ENCODE data around the gene SRCIN1. TPM values are rescaled to one million over a fixed set of nuclear protein-coding genes. Genes with fewer than 3 reads are reported as not detected.

Gene SRCIN1
- total RNA-seq, 4 donors from 2014 or later = 1.8 to 8.8 (median 5.2) TPM

- no peaks in the 10 kb centered on the region for H3K9me3 ChIP-seq
- WGBS, 2 donors (ENCODE audit: low coverage in 1 of 2) = 44 to 66% methylated on average over 1 to 5 of the region's 5 CpGs
- no peak overlapping the region for H3K27ac ChIP-seq
- intact Hi-C loops (cut with DNase I; ENCODE audit: low total_unique reads) (no loop called here), in situ Hi-C loops (cut with MboI; ENCODE audit: low pct_ligation_motif_present in 1 of 4, low pct_unique_long_range_greater_than_20kb in 1 of 4, low sequenced_read_pairs in 3 of 4) (no loop called here)
- no peak overlapping the region for H3K4me3 ChIP-seq
- TF ChIP-seq EP300 (IDR thresholded peaks at IDR 0.05; ENCODE audit: low read depth) (no peak), POLR2A (IDR thresholded peaks at IDR 0.05) (no peak), CTCF (IDR thresholded peaks at IDR 0.05) (no peak), POLR2AphosphoS5 (IDR thresholded peaks at IDR 0.05) (no peak)
- no peak for DNase-seq
- H3K36me3 ChIP-seq = no peaks in the 10 kb centered on the region
- peaks cover 5 to 18% (median 12%) of the 10 kb centered on the region in 4 donors for H3K4me1 ChIP-seq
- peaks cover 100% of the 10 kb centered on the region for H3K27me3 ChIP-seq
These were observed 30.0 kb downstream of the SRCIN1 start for GRCh38 chr17:38575781-38576180.

GRCh38 chr17:38574712-38575111, 31.0 kb downstream of the SRCIN1 start:
- no peak for DNase-seq
- peaks cover 5 to 18% (median 12%) of the 10 kb centered on the region in 4 donors for H3K4me1 ChIP-seq
- no peaks in the 10 kb centered on the region for H3K36me3 ChIP-seq
- H3K27me3 ChIP-seq = peaks cover 99% of the 10 kb centered on the region
- H3K27ac ChIP-seq = no peak overlapping the region
- in situ Hi-C loops (cut with MboI; ENCODE audit: low pct_ligation_motif_present in 1 of 4, low pct_unique_long_range_greater_than_20kb in 1 of 4, low sequenced_read_pairs in 3 of 4) = loop anchor here in 1 of 4 donors (25.0 kb wide), 1 partner anchor 88 kb away; the partner anchor contains the start of gene EPOP
- intact Hi-C loops (cut with DNase I; ENCODE audit: low total_unique reads) = no loop called here
- no peaks in the 10 kb centered on the region for H3K9me3 ChIP-seq
- 70 to 78% methylated on average over 9 to 13 of the region's 13 CpGs for WGBS, 2 donors (ENCODE audit: low coverage in 1 of 2)
- H3K4me3 ChIP-seq = no peak overlapping the region
- no peak for TF ChIP-seq POLR2AphosphoS5 (IDR thresholded peaks at IDR 0.05)
- TF ChIP-seq EP300 (IDR thresholded peaks at IDR 0.05; ENCODE audit: low read depth) = no peak
- TF ChIP-seq CTCF (IDR thresholded peaks at IDR 0.05) = no peak
- TF ChIP-seq POLR2A (IDR thresholded peaks at IDR 0.05) = no peak

DNA sequence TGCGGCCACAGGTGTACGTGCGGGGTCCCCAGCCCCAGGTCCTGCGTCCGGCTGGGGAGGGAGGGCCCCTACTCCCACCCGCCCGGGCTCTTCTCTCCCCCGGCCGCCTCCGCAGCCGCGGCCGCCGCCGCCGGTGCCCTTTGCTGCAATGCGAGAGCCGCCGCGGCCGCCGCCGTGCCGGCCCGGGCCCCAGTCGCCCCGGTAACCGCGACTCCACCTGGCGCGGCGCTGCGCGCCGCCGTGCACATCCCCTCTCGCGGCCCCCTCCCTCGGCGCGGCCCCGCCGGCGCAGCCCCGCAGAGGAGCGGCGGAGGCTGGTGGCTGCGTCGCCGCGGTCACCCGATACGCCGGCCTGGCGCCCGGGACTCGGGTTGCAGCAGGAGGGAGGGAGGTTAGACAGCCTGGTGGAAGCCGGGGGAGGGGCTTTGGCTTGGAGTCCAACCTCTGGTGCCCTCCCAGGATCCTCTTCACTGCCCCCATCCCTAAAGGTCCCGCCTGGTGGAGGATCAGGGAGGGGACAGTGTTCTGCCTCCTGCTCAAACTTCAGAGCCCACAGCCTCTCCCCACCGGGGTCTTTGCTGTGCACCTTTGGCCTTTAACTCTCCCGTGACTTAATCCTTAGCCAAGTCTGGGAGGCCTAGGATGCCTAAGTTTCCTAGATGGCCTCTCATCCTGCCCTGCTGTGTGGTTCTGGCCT, 32.9 kb downstream of the SRCIN1 start:
- no peak for DNase-seq
- TF ChIP-seq POLR2AphosphoS5 (IDR thresholded peaks at IDR 0.05) = no peak
- no peak for TF ChIP-seq CTCF (IDR thresholded peaks at IDR 0.05)
- no peak for TF ChIP-seq EP300 (IDR thresholded peaks at IDR 0.05; ENCODE audit: low read depth)
- no peak for TF ChIP-seq POLR2A (IDR thresholded peaks at IDR 0.05)
- intact Hi-C loops (cut with DNase I; ENCODE audit: low total_unique reads) (no loop called here), in situ Hi-C loops (cut with MboI; ENCODE audit: low pct_ligation_motif_present in 1 of 4, low pct_unique_long_range_greater_than_20kb in 1 of 4, low sequenced_read_pairs in 3 of 4) (loop anchor here in 1 of 4 donors (25.0 kb wide), 1 partner anchor 89 kb away; the partner anchor contains the start of gene EPOP)
- peaks cover 89% of the 10 kb centered on the region for H3K27me3 ChIP-seq
- H3K4me3 ChIP-seq = peak overlapping the region in 2 of 4 donors; percentile 12 to 39
- H3K9me3 ChIP-seq = no peaks in the 10 kb centered on the region
- peaks cover 5 to 12% (median 8%) of the 10 kb centered on the region in 4 donors for H3K4me1 ChIP-seq
- 7% methylated on average over 17 of the region's 61 CpGs; no CpG with 5 or more reads in 1 of the 2 donors for WGBS, 2 donors (ENCODE audit: low coverage in 1 of 2)
- H3K27ac ChIP-seq = no peak overlapping the region
- H3K36me3 ChIP-seq = no peaks in the 10 kb centered on the region

DNA sequence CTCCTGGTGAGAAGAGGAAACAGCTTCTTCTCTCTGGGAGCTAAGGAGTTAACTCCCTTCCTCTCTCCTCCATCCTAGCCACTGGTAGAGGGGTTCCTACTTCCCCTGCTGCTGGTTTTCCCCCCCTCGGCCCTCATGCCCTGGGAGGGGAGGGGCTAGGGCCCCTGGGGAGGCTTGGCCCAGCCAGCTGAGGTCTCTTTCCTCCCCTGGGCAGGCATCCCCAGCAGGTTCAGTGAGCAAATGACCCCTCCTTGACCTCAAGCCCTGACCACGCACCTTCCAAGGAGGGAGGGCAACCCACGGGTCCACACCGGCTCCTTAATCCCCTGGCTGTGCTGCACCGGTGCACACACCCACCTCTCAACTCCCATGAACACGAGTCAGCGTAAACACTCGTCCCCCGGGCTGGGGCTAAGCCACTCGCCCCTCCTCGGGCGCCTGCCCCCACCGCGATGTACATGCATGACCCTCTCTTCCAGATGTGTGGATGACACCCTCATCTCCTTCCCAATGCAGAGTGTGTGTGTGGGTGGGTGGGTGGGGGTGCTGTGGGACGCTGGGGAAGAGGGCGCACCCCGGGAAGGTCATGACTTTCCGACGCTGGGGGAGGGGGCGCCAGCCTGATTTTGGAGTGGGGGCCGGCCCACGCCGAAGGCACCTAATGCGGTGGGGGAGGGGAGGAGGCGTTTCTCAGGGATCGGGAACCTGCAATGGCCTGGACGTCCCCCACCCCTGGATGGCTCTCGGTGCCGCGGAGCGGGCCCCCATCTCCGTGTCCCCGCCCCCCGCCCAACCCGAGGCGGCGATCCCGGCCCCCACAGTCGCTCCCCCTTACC, 33.7 kb downstream of the SRCIN1 start:
- peak overlapping the region in 2 of 4 donors; percentile 12 to 39 for H3K4me3 ChIP-seq
- intact Hi-C loops (cut with DNase I; ENCODE audit: low total_unique reads) (no loop called here), in situ Hi-C loops (cut with MboI; ENCODE audit: low pct_ligation_motif_present in 1 of 4, low pct_unique_long_range_greater_than_20kb in 1 of 4, low sequenced_read_pairs in 3 of 4) (loop anchor here in 1 of 4 donors (25.0 kb wide), 1 partner anchor 90 kb away; the partner anchor contains the start of gene EPOP)
- H3K36me3 ChIP-seq = no peaks in the 10 kb centered on the region
- H3K27me3 ChIP-seq = peaks cover 88% of the 10 kb centered on the region
- no peak overlapping the region for H3K27ac ChIP-seq
- TF ChIP-seq EP300 (IDR thresholded peaks at IDR 0.05; ENCODE audit: low read depth) (no peak), POLR2AphosphoS5 (IDR thresholded peaks at IDR 0.05) (no peak), CTCF (IDR thresholded peaks at IDR 0.05) (no peak), POLR2A (IDR thresholded peaks at IDR 0.05) (no peak)
- no peaks in the 10 kb centered on the region for H3K9me3 ChIP-seq
- peaks cover 5 to 12% (median 8%) of the 10 kb centered on the region in 4 donors for H3K4me1 ChIP-seq
- WGBS, 2 donors (ENCODE audit: low coverage in 1 of 2) = 10% methylated on average over 31 of the region's 39 CpGs; no CpG with 5 or more reads in 1 of the 2 donors
- DNase-seq = no peak
